Trophoblast cell (in vitro differentiated cells and primary cell): Measurements from ENCODE around the gene NRAP.

Source experiments
- DNase-seq, 2 donors: peaks; one replicate each; pipeline ENCODE4 v3.0.0-alpha.2; 2016
- H2AFZ ChIP-seq: 2 replicates; pipeline ENCODE4 v1.6.1; 2013; ENCODE audit warnings: low read length, moderate library complexity, mild to moderate bottlenecking; ENCODE audit not compliant: insufficient read depth, poor library complexity
- H2AK5ac ChIP-seq: 2 replicates; pipeline ENCODE4 v1.6.1; 2013; ENCODE audit warnings: mild to moderate bottlenecking, low read length
- H2BK120ac ChIP-seq: 2 replicates; pipeline ENCODE4 v1.6.1; 2013; ENCODE audit warnings: low read length, mild to moderate bottlenecking, moderate library complexity; ENCODE audit not compliant: insufficient read depth, poor library complexity
- H2BK12ac ChIP-seq: 2 replicates; pipeline ENCODE4 v1.6.1; 2013; ENCODE audit warnings: mild to moderate bottlenecking, low read length, moderate library complexity
- H2BK5ac ChIP-seq: 2 replicates; pipeline ENCODE4 v1.6.1; 2013; ENCODE audit warnings: low read length, low read depth, moderate library complexity, mild to moderate bottlenecking; ENCODE audit not compliant: poor library complexity
- H3K14ac ChIP-seq: 2 replicates; pipeline ENCODE4 v1.6.1; 2013; ENCODE audit warnings: mild to moderate bottlenecking, low read length
- H3K18ac ChIP-seq: 2 replicates; pipeline ENCODE4 v1.6.1; 2013; ENCODE audit warnings: mild to moderate bottlenecking, low read length
- H3K23ac ChIP-seq: 2 replicates; pipeline ENCODE4 v1.6.1; 2013; ENCODE audit warnings: low read length
- H3K27ac ChIP-seq: 2 replicates; pipeline ENCODE4 v1.5.1; 2013; ENCODE audit warnings: low read depth, mild to moderate bottlenecking, inconsistent platforms, low read length, moderate library complexity
- H3K27me3 ChIP-seq: 2 replicates; pipeline ENCODE4 v1.6.1; 2013; ENCODE audit warnings: inconsistent platforms, mild to moderate bottlenecking, low read length, moderate library complexity; ENCODE audit not compliant: insufficient read depth
- H3K36me3 ChIP-seq, 2 experiments: 1 replicate in 1 of 2; 2 replicates in 1 of 2; pipeline ENCODE4 v1.6.1; 2013; ENCODE audit warnings: low read length in 2 of 2, mild to moderate bottlenecking in 2 of 2, moderate library complexity in 1 of 2; ENCODE audit not compliant: insufficient read depth in 2 of 2, control insufficient read depth in 1 of 2
- H3K4ac ChIP-seq: 2 replicates; pipeline ENCODE4 v1.6.1; 2013; ENCODE audit warnings: low read depth, mild to moderate bottlenecking, low read length, moderate library complexity
- H3K4me1 ChIP-seq, 2 experiments: 1 replicate in 1 of 2; 2 replicates in 1 of 2; pipeline ENCODE4 v1.6.1; 2013; ENCODE audit warnings: low read length in 2 of 2, mild to moderate bottlenecking in 2 of 2, moderate library complexity in 1 of 2; ENCODE audit not compliant: insufficient read depth in 2 of 2, control insufficient read depth in 1 of 2
- H3K4me2 ChIP-seq: 2 replicates; pipeline ENCODE4 v1.6.1; 2013; ENCODE audit warnings: inconsistent platforms, mild to moderate bottlenecking, low read length, moderate library complexity
- H3K4me3 ChIP-seq: 2 replicates; pipeline ENCODE4 v1.5.1; 2013; ENCODE audit warnings: mild to moderate bottlenecking, low read depth, low read length, inconsistent platforms
- H3K79me1 ChIP-seq: one replicate; pipeline ENCODE4 v1.6.1; 2013; ENCODE audit warnings: low read length
- H3K79me2 ChIP-seq: 2 replicates; pipeline ENCODE4 v1.6.1; 2013; ENCODE audit warnings: low read length, mild to moderate bottlenecking; ENCODE audit not compliant: control insufficient read depth, insufficient read depth, poor library complexity
- H3K9ac ChIP-seq: 2 replicates; pipeline ENCODE4 v1.6.1; 2013; ENCODE audit warnings: mild to moderate bottlenecking, low read length
- H3K9me3 ChIP-seq: 2 replicates; pipeline ENCODE4 v1.6.1; 2013; ENCODE audit warnings: low read depth, mild to moderate bottlenecking, control low read depth, inconsistent platforms, low read length; ENCODE audit not compliant: insufficient read depth
- H4K12ac ChIP-seq: 2 replicates; pipeline ENCODE4 v1.6.1; 2013; ENCODE audit warnings: low read depth, mild to moderate bottlenecking, low read length, moderate library complexity
- H4K8ac ChIP-seq: 2 replicates; pipeline ENCODE4 v1.6.1; 2013; ENCODE audit warnings: low read depth, mild to moderate bottlenecking, low read length, moderate library complexity
- H4K91ac ChIP-seq: one replicate; pipeline ENCODE4 v1.6.1; 2013; ENCODE audit warnings: low read depth, mild to moderate bottlenecking, low read length, moderate library complexity
- WGBS: extraction: QIAGEN DNeasy Blood & Tissue Kit; methylation state at CpG from one replicate; pipeline ENCODE4 v1.1.7; 2013; ENCODE audit warnings: missing lambda C conversion rate; ENCODE audit not compliant: insufficient read length, insufficient coverage; ENCODE audit errors: extremely low coverage; 5-methylcytosine and 5-hydroxymethylcytosine counted together

Gene NRAP

GRCh38 chr10:113622831-113623230, 41.0 kb downstream of the NRAP start:
- peaks cover 1% of the 10 kb centered on the region for H3K27me3 ChIP-seq
- no peak overlapping the region for H2AK5ac ChIP-seq
- no peak overlapping the region for H4K91ac ChIP-seq
- no peaks in the 10 kb centered on the region for H3K79me1 ChIP-seq
- no peak overlapping the region for H3K4me3 ChIP-seq
- WGBS: no CpG with 5 or more reads among the region's 4 CpGs
- no peak overlapping the region for H3K18ac ChIP-seq
- H3K79me2 ChIP-seq: no peaks in the 10 kb centered on the region
- H2BK5ac ChIP-seq: no peak overlapping the region
- no peak overlapping the region for H3K27ac ChIP-seq
- H2BK120ac ChIP-seq: no peak overlapping the region
- no peaks in the 10 kb centered on the region for H3K4me1 ChIP-seq
- H3K23ac ChIP-seq: no peak overlapping the region
- no peak overlapping the region for H2AFZ ChIP-seq
- no peak overlapping the region for H3K4me2 ChIP-seq
- no peak overlapping the region for H4K12ac ChIP-seq
- H3K14ac ChIP-seq: no peak overlapping the region
- no peak overlapping the region for H2BK12ac ChIP-seq
- no peaks in the 10 kb centered on the region for H3K36me3 ChIP-seq
- DNase-seq: peak in 1 of 2 donors; percentile 51
- H3K4ac ChIP-seq: no peak overlapping the region
- H4K8ac ChIP-seq: no peak overlapping the region
- no peak overlapping the region for H3K9ac ChIP-seq
- H3K9me3 ChIP-seq: no peaks in the 10 kb centered on the region

GRCh38 chr10:113621799-113622198, 42.0 kb downstream of the NRAP start:
- Histone ChIP-seq H3K36me3 (no peaks in the 10 kb centered on the region), H4K91ac (no peak overlapping the region), H3K4me1 (no peaks in the 10 kb centered on the region), H3K79me2 (no peaks in the 10 kb centered on the region), H2BK5ac (no peak overlapping the region), H2AFZ (no peak overlapping the region), H3K27me3 (peaks cover 1% of the 10 kb centered on the region), H3K14ac (no peak overlapping the region), H3K18ac (no peak overlapping the region), H3K4me2 (no peak overlapping the region), H3K27ac (no peak overlapping the region), H4K12ac (no peak overlapping the region), H3K9ac (no peak overlapping the region), H3K79me1 (no peaks in the 10 kb centered on the region), H4K8ac (no peak overlapping the region), H2BK120ac (no peak overlapping the region), H2BK12ac (no peak overlapping the region), H2AK5ac (no peak overlapping the region), H3K4me3 (no peak overlapping the region), H3K23ac (no peak overlapping the region), H3K9me3 (no peaks in the 10 kb centered on the region), H3K4ac (no peak overlapping the region)
- no peak for DNase-seq
- no CpG with 5 or more reads among the region's 8 CpGs for WGBS

- no peak overlapping the region for H3K27ac ChIP-seq
Observed at GRCh38 chr10:113620936-113621335, 42.9 kb downstream of the NRAP start.

GRCh38 chr10:113620511-113620910, 43.3 kb downstream of the NRAP start:
- Histone ChIP-seq H2AK5ac (no peak overlapping the region), H3K4me1 (no peaks in the 10 kb centered on the region), H2BK120ac (no peak overlapping the region), H3K27ac (no peak overlapping the region), H3K79me1 (no peaks in the 10 kb centered on the region), H3K4me2 (no peak overlapping the region), H3K9ac (no peak overlapping the region), H3K23ac (no peak overlapping the region), H3K27me3 (peaks cover 1% of the 10 kb centered on the region), H2BK12ac (no peak overlapping the region), H4K12ac (no peak overlapping the region), H4K8ac (no peak overlapping the region), H3K14ac (no peak overlapping the region), H2BK5ac (no peak overlapping the region), H3K18ac (no peak overlapping the region), H3K4ac (no peak overlapping the region), H4K91ac (no peak overlapping the region), H3K9me3 (no peaks in the 10 kb centered on the region), H3K4me3 (no peak overlapping the region), H3K36me3 (no peaks in the 10 kb centered on the region), H3K79me2 (no peaks in the 10 kb centered on the region), H2AFZ (no peak overlapping the region)
- no CpG with 5 or more reads among the region's 8 CpGs for WGBS
- no peak for DNase-seq

More at GRCh38 chr10:113620936-113621335, 42.9 kb downstream of the NRAP start:
- no peak overlapping the region for H3K18ac ChIP-seq
- H4K91ac ChIP-seq: no peak overlapping the region
- H2AFZ ChIP-seq: no peak overlapping the region
- no peak overlapping the region for H3K4ac ChIP-seq
- H3K79me2 ChIP-seq: no peaks in the 10 kb centered on the region
- no peak overlapping the region for H2BK5ac ChIP-seq
- H3K14ac ChIP-seq: no peak overlapping the region
- DNase-seq: no peak
- H2AK5ac ChIP-seq: no peak overlapping the region
- H2BK12ac ChIP-seq: no peak overlapping the region
- H4K8ac ChIP-seq: no peak overlapping the region
- H3K4me3 ChIP-seq: no peak overlapping the region
- H3K23ac ChIP-seq: no peak overlapping the region
- H3K27me3 ChIP-seq: peaks cover 1% of the 10 kb centered on the region
- H3K79me1 ChIP-seq: no peaks in the 10 kb centered on the region
- no peaks in the 10 kb centered on the region for H3K9me3 ChIP-seq
- H4K12ac ChIP-seq: no peak overlapping the region
- H3K4me2 ChIP-seq: no peak overlapping the region
- no peak overlapping the region for H3K9ac ChIP-seq
- no peak overlapping the region for H2BK120ac ChIP-seq
- no CpG with 5 or more reads among the region's 9 CpGs for WGBS
- no peaks in the 10 kb centered on the region for H3K36me3 ChIP-seq
- no peaks in the 10 kb centered on the region for H3K4me1 ChIP-seq
